GM12891 (cell line): ENCODE data around the gene LRRC8A.

Experiments
- PAX5 ChIP-seq: IDR thresholded peaks from 2 replicates; pipeline ENCODE4 v1.6.1; 2011; ENCODE audit warnings: low read length, moderate library complexity, mild to moderate bottlenecking; ENCODE audit not compliant: insufficient read depth, severe bottlenecking
- POLR2A ChIP-seq: IDR thresholded peaks from 2 replicates; pipeline ENCODE4 v1.6.1; 2011; ENCODE audit warnings: low read depth, low read length, control low read depth
- POLR2AphosphoS5 ChIP-seq: IDR thresholded peaks from 2 replicates; pipeline ENCODE4 v1.6.1; 2011; ENCODE audit warnings: low read depth, low read length, control low read depth
- TAF1 ChIP-seq: IDR thresholded peaks from 2 replicates; pipeline ENCODE4 v1.6.1; 2011; ENCODE audit warnings: low read depth, low read length, control low read depth

DNA sequence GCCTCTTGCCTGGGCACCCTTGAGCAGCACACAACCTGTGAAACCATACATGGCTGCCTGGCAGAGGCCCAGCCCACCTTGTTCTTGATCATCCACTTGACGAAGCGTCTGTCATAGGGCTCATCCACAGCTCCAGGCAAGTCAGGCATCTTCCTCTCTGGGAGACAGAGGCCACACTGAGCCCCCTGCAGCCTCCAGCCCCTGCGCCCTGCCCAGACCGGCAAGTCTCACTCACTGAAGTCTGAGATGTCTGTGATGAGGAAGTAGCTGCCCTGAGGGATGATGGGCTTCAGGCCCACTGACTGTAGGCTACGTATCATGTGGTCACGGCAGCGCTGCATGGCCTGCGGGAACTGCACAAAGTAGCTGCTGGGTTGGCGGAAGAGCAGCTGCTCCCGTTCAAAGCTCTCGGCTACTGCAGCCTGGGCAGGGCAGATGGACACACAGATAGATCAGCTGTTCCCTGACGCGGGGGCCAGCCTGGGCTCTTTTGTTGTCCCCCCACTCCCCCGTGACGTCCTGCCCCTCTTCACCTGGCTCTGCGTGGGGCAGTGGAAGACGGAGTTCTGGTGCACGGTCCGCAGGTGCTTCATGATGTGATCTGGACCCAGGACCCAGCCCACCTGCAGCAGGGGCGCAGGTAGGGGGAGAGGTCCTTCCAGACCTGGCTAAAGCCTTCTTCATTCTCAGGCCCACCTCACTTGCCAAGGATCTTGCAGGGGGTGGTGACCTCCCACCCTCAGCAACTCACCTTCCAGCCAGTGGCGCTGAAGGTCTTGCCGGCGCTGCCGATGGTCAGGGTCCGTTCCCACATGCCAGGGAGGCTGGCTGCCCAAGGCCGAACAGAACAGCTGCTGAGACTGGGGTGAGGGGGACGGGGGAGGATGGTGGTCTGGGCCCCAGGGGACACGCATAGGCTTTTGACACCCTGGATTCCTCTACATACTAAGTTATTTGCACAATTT lies 46.4 kb upstream of the LRRC8A start:
- TF ChIP-seq POLR2A: no peak
- no peak for TF ChIP-seq POLR2AphosphoS5
- TF ChIP-seq TAF1: no peak
- no peak for TF ChIP-seq PAX5
